Stimulated activated CD4-positive, alpha-beta T cell treated with anti-CD3 and anti-CD28 coated beads, Interleukin-1b, Interleukin-23, amount 100 ng/mL, for 48 hours (primary cell): Measurements from ENCODE around the gene IRX2.

Experiments
- DNase-seq: peaks from one replicate; pipeline ENCODE4 v3.0.0-alpha.2; 2020

Gene IRX2

DNA sequence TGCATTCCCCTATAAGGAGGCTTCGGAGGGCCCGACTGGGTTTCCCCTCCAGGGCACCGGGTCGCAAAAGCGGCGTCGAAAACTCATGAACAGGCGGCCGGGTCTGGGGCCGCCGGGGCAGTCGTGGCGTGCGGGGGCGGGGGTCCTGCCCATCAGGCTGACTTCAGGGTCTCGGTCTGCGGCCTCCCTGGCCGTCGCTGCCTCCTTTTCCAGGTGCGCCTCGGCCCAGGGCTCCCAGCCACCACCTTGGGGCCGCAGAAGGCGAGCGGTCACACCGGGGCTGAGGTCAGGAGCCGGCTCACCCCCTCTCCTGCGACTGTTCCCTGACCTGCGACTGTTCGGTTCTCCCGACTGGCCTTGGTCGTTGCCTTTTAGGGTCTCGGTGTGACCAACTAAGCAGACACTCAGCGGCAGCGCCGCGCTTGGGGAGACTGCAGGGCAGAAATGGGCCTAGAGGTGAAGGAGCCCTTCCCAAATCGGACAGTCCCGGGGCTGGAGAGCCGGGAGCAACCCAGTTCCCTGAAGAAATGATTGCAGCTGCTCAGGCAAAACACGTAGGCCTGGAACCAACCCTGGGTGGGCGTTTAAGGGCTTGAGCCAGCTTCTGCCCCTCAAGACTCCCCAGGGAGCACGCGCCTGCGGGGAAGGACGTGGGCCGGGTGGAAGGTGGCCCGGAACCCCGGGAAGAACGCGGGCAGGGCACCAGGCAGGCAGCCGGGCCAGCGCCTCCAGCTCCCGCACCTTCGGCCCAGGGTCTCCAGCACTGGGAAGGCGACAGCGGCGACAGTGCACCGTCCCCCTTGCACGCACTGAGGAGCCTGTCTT lies 11.2 kb downstream of the IRX2 start:
- DNase-seq = no peak

DNA sequence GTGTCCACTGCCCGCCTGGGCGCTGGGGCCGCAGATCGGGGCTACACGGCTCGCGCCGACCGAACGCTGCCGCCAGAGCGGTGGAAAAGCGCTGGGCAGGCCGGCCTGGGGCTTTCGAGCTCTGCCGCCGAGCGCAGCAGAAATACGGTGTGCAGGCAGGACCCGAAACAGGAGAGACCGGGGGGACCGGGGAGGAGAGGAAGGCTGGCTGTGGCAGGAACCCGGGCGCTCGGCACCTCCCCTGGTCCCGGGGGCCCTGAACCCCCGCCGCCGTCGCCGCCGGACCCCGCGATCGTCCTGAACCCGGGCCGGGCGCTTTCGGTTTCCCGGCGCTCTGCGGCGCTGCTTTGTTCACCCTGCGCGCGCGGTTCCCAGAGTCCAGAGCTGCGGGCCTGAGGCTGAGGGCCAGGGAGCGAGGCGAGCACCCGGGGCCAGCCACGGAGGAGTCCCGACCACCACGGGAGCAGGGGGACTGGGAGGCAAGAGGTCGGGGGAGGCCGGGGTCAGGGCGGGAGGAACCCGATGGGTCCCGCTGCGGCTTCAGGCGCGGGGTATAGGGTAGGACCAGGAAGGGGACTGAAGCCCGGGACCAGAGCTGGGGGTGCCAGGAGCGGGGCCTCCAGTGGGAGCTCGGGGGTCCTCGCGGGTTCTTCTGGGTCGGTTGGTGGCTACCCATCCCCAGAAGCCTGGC lies 12.0 kb downstream of the IRX2 start:
- no peak for DNase-seq

DNA sequence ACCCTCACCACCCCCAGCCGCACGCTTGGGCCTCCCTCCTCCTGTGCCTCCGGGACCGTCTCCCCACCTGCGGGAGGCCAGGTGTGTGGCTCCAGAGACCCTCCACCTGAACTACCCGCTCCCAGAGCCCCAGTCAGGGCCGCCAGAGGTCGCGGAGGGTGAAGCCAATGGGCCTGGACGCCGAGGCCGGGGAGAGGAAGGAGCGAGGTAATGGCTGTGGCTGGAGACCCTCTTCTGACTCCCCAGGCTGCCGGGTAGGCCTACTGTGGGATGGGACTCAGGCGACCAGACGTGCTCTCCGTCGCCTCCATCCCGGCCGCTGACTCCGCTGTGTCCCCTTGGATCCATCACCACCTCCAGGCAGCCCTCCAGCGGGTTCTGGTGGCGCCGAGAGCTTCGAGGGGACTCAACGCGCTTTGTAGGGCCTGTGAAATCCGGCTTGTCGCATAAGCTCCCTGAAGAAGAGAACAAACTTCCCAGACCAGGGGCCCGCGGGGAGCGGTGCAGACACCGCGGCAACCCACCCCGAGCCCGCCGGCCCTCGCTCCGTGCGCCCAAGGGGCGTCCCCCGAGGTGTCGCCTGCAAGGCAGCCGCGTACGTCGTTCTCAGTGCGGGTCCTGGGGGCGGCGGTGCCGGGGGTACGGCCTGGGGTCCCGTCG lies 12.6 kb downstream of the IRX2 start:
- no peak for DNase-seq

GRCh38 chr5:2738156-2738699 lies 13.2 kb downstream of the IRX2 start:
- no peak for DNase-seq

DNA sequence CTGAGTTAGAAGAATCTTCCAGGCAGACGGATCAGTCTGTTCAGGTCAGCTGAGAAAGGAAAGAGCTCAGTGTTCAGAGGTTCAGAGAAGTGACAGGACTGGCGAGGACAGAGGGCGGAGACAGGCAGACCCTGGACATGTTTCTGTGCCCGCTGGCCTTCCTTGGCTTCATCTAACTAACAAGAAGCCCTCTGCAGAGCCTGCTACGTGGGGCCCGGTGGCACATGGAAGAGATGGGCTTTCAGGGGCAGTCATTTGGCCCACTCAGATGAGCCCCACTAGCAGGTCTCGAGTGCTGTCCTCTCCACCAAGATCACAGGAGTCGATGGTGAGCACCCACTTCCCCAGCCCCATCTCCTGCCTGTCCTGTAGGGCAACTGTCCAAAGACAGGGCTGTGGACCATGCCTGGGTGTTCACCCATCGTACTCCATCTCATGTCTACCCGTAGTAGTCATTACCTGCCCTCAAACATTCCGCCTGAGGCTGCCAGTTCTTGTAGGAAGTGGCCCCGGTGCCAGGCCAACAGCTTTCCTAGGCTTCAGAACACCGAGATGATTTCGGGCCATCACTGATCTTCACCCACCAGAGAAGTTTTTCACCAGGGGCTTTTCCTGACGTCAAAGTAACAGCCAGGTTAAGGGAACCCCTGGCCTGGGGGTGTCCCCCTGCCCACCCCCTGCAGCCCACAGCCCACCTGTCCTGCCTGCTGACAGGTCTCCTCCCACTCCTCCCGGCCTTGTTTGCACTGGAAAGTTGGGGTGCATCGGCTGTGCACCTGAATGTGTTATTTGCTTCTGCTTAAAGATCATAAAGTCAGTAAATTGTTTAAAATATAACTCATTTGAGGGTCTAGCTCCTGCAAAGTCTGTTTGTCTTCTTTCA lies 14.0 kb downstream of the IRX2 start:
- no peak for DNase-seq

GRCh38 chr5:2736872-2737271 lies 14.6 kb downstream of the IRX2 start:
- no peak for DNase-seq

GRCh38 chr5:2735996-2736395 lies 15.5 kb downstream of the IRX2 start:
- DNase-seq = no peak

- no peak for DNase-seq
Observed at GRCh38 chr5:2732850-2733249, 18.6 kb downstream of the IRX2 start.

GRCh38 chr5:2732004-2732403 lies 19.5 kb downstream of the IRX2 start:
- DNase-seq = no peak

GRCh38 chr5:2729189-2729588 lies 22.3 kb downstream of the IRX2 start:
- DNase-seq = no peak

DNA sequence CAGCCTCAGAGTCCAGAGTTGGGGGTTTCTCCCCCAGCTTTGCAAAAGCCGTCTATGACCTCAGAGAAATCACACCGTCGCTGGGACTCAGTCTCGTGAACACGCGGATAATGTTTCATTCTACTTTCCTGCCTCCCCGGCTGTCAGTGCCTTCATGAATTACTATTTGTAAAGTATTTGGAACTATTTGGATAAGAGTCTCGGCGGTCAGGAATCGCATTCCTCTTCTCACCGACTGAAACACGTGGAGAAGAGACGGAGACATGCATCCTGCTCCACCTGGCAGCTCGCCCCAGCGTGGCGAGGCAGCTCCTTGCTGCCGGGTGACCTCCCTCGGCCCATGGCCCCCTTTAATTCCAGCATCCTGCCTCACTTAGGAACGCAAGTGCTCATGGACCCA lies 23.9 kb downstream of the IRX2 start:
- DNase-seq = no peak

DNA sequence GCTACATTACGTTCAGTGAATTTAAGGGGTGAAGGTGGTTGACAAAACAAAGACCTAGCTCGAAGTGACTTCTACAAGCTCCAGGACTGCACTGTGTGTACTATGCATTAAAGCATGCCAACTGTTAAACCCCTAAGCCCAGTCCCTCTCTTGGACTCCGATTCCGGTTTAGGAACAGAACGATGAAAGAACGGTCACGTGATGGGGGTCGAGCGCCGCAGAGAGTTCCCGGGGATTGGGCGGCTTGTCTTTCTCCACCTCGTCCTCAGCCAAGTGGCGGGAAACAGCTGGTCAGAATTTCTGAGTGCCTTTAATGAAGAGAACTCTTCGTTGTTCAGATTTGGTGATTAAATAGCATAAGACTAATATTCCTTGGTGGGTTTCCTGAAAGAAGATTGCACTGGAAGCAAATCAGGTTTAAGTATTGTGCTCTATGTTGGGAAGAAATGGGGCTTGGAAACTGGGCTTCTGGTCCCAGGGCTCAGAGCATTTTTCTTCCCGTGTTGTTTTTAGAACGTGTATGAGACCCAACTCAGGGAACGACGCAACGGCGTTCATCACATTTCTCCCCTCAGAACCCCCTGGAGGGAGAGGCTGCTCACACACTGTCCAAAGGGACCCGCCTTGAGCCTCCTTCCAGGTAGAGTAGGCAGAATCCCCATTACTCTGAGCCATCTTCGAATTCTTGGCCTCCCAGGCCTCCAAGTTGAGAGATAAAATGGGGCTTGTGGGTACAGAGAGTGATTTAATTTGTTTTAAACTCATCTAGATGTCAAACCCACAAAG lies 25.3 kb downstream of the IRX2 start:
- no peak for DNase-seq

DNA sequence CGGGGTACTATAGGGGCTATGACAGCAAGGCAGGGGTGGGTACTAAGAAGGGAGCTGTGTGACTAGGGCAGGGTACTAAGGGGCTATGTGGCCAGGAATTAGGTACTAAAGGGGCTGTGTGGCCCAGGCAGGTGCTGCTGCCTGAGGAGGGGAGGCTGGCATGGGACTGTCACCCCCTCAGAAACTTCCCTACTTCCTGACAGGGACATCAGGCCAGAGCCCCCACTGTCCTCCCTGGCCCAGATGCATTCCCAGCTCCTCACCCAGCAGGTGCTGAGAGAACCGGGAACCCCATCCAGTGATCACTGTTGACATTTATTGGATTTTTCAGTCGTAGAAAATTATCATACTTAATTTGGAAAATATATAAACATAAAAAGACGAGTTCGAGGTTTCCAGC lies 26.6 kb downstream of the IRX2 start:
- DNase-seq = no peak

GRCh38 chr5:2724031-2724581 lies 27.4 kb downstream of the IRX2 start:
- no peak for DNase-seq

- no peak for DNase-seq
Observed at GRCh38 chr5:2722901-2723300, 28.6 kb downstream of the IRX2 start.

DNA sequence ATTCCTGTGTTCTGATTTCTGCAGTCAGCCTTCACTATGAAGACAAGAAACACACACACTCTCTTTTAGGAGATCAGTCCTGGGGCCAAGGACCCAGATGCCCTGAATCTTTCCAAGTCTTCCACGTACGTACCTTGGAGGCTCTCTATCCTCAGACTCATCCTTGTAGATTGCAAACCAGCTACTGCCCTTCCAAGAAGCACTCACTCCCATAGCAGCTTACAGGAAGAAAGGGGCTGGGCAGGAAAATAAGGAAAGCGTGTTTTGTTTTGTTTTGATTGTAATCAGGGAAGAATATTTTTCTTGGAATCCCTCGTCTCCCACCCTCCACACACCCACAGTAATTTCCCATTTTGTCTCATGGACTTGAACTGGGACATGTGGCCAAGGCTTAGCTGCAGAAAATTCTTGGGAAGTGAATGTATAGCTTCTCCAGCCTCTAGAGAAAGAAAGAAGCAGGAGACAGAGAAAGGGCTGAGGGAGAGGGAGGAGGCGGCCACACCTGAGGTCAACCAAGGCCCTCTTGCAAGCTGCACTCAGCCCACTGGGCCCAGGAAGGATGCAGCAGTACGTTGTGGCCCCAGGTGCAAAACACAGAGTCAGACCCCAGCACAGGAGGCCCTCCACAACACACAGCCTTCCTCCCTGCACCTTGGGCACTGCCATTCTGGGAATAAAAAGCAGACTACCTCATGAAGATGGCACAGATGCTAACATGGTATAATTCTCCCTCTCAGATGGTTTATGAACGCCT lies 29.9 kb downstream of the IRX2 start:
- DNase-seq = no peak

DNA sequence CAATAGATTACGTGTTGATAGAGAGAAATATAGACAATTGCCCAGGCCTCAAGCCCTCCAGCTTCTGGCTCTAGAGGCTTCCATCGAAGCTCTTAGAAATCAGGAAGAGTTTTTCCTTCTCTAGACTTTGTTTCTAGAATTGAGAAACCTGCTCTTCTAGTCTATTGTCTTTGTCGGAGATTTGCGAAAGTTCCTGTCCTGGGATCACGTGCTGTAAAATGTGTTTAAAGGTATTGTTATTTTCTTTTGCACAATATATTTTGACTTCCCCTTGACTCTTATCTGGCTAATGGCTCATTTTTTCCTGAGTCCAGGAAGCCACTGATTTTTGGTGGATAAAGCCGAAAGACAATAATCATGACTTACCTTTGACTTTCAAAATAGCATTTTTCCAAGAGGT lies 32.1 kb downstream of the IRX2 start:
- no peak for DNase-seq

GRCh38 chr5:2718115-2718514 lies 33.4 kb downstream of the IRX2 start:
- DNase-seq = no peak

- no peak for DNase-seq
Observed at GRCh38 chr5:2715856-2716255, 35.6 kb downstream of the IRX2 start.

DNA sequence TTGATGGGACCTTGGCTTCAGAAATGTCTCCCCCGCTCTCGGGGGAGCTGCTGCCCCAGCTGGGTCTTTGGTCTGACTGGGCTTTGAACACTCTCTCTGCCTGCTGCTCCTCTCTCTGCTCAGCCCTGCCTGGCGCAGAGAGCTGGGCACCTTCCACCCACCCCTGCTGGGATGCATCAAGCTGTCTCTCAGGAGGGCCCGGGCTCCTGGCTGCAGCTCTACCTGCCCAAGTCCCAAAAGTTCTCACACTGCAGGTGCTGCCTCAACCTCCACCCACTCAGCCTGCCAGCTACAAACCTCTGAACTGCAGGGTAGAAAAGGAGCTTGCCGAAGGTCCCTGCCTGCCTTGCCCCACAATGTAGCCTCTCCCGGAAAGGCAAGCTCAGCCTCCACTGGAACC lies 36.7 kb downstream of the IRX2 start:
- DNase-seq = no peak

DNA sequence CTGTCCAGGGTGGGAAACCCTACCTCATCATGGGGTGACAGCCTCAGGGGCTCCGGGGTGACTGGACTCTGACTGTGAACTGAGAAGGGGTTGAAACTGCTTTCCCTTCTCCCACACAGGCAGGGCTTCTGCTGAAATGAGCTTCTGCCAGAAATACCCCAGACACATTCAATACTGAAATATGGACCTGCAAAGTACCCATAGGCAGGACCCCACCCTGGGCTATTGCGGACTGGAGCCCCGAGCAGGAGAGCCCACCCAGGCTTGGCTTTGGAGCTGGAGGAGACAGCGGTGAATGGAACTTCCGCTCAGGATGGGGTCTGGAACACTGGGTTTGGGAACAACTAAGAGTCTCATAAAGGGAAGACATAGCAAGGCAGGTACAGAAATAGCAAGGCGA lies 37.5 kb downstream of the IRX2 start:
- no peak for DNase-seq
